Measurements from ENCODE around the gene LEF1.

DNA sequence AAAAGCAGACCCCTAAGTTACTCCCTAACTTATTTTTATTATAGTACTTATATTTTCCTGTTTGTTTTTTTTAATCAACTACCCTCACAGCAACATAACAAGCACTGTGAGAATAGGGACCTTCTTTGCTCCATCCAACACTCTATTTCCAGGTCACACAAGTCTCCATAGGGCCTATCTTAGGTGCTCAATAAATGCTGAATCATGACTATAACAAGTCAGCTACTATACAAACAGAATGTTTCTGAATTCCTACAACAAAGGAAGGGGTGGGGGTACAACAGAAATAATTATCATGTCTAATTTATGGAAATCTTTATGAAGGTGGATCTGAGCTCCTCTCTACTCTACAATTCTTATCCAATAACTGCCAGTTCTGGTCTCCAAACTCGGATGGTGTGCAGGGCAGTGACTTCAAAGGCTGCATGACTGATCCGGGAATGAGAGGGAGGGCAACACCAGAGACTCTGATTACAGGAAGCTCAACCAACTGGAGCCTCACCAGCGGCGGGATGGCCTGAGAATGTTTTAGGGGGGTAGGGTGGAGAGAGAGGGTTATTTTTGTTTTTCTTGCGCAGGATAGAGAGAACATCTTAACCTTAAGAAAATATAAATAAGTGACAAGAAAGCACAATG is 107.9 kb downstream of the LEF1 start:
- TF ChIP-seq, protein P1, sequence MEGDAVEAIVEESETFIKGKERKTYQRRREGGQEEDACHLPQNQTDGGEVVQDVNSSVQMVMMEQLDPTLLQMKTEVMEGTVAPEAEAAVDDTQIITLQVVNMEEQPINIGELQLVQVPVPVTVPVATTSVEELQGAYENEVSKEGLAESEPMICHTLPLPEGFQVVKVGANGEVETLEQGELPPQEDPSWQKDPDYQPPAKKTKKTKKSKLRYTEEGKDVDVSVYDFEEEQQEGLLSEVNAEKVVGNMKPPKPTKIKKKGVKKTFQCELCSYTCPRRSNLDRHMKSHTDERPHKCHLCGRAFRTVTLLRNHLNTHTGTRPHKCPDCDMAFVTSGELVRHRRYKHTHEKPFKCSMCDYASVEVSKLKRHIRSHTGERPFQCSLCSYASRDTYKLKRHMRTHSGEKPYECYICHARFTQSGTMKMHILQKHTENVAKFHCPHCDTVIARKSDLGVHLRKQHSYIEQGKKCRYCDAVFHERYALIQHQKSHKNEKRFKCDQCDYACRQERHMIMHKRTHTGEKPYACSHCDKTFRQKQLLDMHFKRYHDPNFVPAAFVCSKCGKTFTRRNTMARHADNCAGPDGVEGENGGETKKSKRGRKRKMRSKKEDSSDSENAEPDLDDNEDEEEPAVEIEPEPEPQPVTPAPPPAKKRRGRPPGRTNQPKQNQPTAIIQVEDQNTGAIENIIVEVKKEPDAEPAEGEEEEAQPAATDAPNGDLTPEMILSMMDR (IDR thresholded peaks at IDR 0.05) = no peak
- TF ChIP-seq POLR2A (IDR thresholded peaks at IDR 0.05) (no peak), EP300 (IDR thresholded peaks at IDR 0.05) (no peak), POLR2AphosphoS5 (IDR thresholded peaks at IDR 0.05) (no peak)
